A549 (cell line): Measurements from ENCODE around the gene NTRK3.

ENCODE experiments used
- EP300 ChIP-seq, 2 experiments: fragments of >200 bp; sonication (Bioruptor Twin); formaldehyde crosslinking; IDR thresholded peaks; 2 replicates in 1 of 2; 3 replicates in 1 of 2; pipeline ENCODE4 v1.6.1; 2016 to 2017
- ESRRA ChIP-seq: fragments of 150-350 bp; IDR thresholded peaks from 2 replicates; pipeline ENCODE4 v1.6.1; 2014; ENCODE audit warnings: mild to moderate bottlenecking, low read length, borderline replicate concordance
- NFE2L2 ChIP-seq: fragments of 150-350 bp; conservative IDR thresholded peaks from 2 replicates; pipeline ENCODE4 v1.6.1; 2014; ENCODE audit warnings: low read length
- POLR2A ChIP-seq: IDR thresholded peaks from 2 replicates; pipeline ENCODE4 v1.6.1; 2012; ENCODE audit warnings: mild to moderate bottlenecking, low read length
- TF ChIP-seq, protein P1 (sequence below): fragments of >200 bp; sonication (Bioruptor Twin); formaldehyde crosslinking; IDR thresholded peaks from 3 replicates; pipeline ENCODE4 v1.5.1; 2016
- TF ChIP-seq, protein P2 (sequence below): fragments of 450-650 bp; IDR thresholded peaks from 2 replicates; pipeline ENCODE4 v1.6.1; 2014; ENCODE audit warnings: antibody characterized with exemption

DNA sequence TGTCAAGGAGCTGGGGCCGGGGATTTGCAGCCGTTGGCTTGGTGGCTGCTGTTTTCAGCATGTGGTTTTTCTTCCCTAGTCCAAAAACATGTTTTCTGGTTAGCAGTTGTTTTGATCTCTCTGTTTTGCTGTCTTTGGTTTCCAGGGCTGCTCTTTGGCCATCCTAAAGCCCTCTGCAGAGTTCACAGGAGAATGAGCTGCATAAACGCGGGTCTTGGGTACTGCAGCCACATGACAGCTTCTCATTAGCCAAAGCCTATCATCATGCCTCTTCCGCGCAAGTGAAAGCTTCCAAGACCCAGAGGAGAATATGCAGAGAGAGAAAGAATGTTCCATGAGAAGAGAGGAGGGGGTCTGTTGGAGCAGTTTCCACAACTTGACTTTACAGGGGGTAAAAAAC lies 138.5 kb downstream of the NTRK3 start:
- TF ChIP-seq, protein P1, sequence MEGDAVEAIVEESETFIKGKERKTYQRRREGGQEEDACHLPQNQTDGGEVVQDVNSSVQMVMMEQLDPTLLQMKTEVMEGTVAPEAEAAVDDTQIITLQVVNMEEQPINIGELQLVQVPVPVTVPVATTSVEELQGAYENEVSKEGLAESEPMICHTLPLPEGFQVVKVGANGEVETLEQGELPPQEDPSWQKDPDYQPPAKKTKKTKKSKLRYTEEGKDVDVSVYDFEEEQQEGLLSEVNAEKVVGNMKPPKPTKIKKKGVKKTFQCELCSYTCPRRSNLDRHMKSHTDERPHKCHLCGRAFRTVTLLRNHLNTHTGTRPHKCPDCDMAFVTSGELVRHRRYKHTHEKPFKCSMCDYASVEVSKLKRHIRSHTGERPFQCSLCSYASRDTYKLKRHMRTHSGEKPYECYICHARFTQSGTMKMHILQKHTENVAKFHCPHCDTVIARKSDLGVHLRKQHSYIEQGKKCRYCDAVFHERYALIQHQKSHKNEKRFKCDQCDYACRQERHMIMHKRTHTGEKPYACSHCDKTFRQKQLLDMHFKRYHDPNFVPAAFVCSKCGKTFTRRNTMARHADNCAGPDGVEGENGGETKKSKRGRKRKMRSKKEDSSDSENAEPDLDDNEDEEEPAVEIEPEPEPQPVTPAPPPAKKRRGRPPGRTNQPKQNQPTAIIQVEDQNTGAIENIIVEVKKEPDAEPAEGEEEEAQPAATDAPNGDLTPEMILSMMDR = no peak
- TF ChIP-seq, protein P2, sequence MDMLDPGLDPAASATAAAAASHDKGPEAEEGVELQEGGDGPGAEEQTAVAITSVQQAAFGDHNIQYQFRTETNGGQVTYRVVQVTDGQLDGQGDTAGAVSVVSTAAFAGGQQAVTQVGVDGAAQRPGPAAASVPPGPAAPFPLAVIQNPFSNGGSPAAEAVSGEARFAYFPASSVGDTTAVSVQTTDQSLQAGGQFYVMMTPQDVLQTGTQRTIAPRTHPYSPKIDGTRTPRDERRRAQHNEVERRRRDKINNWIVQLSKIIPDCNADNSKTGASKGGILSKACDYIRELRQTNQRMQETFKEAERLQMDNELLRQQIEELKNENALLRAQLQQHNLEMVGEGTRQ = no peak
- TF ChIP-seq EP300 (IDR thresholded peaks at IDR 0.05) (no peak), POLR2A (no peak), NFE2L2 (no peak), ESRRA (no peak)
